ENCODE measurements around the gene GIMAP2. TPM values are rescaled to one million over a fixed set of nuclear protein-coding genes. Genes with fewer than 3 reads are reported as not detected.

The GIMAP2 gene
- total RNA-seq, 3 donors from 2014 or later: 9.2 to 18.2 (median 10.7) TPM

GRCh38 chr7:150719960-150720891, 34.7 kb downstream of the GIMAP2 start:
- TF ChIP-seq POLR2AphosphoS5 (IDR thresholded peaks at IDR 0.05) (no peak), POLR2A (IDR thresholded peaks at IDR 0.05) (no peak), CTCF (IDR thresholded peaks at IDR 0.05) (no peak)
- no peaks in the 10 kb centered on the region for H3K9me3 ChIP-seq
- H3K27ac ChIP-seq: peak overlapping the region in 1 of 2 donors; percentile 19
- H3K4me3 ChIP-seq: no peak overlapping the region
- H3K27me3 ChIP-seq: no peaks in the 10 kb centered on the region
- intact Hi-C loops (cut with DNase I; ENCODE audit: low total_unique reads): no loop called here
- no peaks in the 10 kb centered on the region for H3K36me3 ChIP-seq
- no peak for DNase-seq (ENCODE audit: low spot score in 2 of 2)
- H3K4me1 ChIP-seq: no peaks in the 10 kb centered on the region

GRCh38 chr7:150721970-150722373, 36.5 kb downstream of the GIMAP2 start:
- H3K36me3 ChIP-seq: no peaks in the 10 kb centered on the region
- H3K4me3 ChIP-seq: peak overlapping the region in 1 of 3 donors; percentile 25
- peaks cover 0 to 5% of the 10 kb centered on the region in 2 donors for H3K9me3 ChIP-seq
- no peaks in the 10 kb centered on the region for H3K27me3 ChIP-seq
- TF ChIP-seq POLR2AphosphoS5 (IDR thresholded peaks at IDR 0.05): no peak
- TF ChIP-seq CTCF (IDR thresholded peaks at IDR 0.05): no peak
- no peak for TF ChIP-seq POLR2A (IDR thresholded peaks at IDR 0.05)
- intact Hi-C loops (cut with DNase I; ENCODE audit: low total_unique reads): no loop called here
- peak overlapping the region in 1 of 2 donors; percentile 81 for H3K27ac ChIP-seq
- H3K4me1 ChIP-seq: no peaks in the 10 kb centered on the region
- DNase-seq (ENCODE audit: low spot score in 2 of 2): no peak

- no peaks in the 10 kb centered on the region for H3K4me1 ChIP-seq
- intact Hi-C loops (cut with DNase I; ENCODE audit: low total_unique reads): no loop called here
- TF ChIP-seq CTCF (IDR thresholded peaks at IDR 0.05) (no peak), POLR2A (IDR thresholded peaks at IDR 0.05) (no peak), POLR2AphosphoS5 (IDR thresholded peaks at IDR 0.05) (no peak)
- peak overlapping the region in 1 of 3 donors; percentile 25 for H3K4me3 ChIP-seq
- DNase-seq (ENCODE audit: low spot score in 2 of 2): no peak
- peaks cover 0 to 5% of the 10 kb centered on the region in 2 donors for H3K9me3 ChIP-seq
- no peaks in the 10 kb centered on the region for H3K36me3 ChIP-seq
- no peaks in the 10 kb centered on the region for H3K27me3 ChIP-seq
- H3K27ac ChIP-seq: peak overlapping the region in 1 of 2 donors; percentile 81
These were observed 37.0 kb downstream of the GIMAP2 start for GRCh38 chr7:150722431-150722931.

- H3K27me3 ChIP-seq: no peaks in the 10 kb centered on the region
- TF ChIP-seq POLR2A (IDR thresholded peaks at IDR 0.05) (no peak), CTCF (IDR thresholded peaks at IDR 0.05) (no peak), POLR2AphosphoS5 (IDR thresholded peaks at IDR 0.05) (no peak)
- H3K4me3 ChIP-seq: no peak overlapping the region
- no peak for DNase-seq (ENCODE audit: low spot score in 2 of 2)
- H3K4me1 ChIP-seq: no peaks in the 10 kb centered on the region
- intact Hi-C loops (cut with DNase I; ENCODE audit: low total_unique reads): no loop called here
- H3K27ac ChIP-seq: no peak overlapping the region
- H3K36me3 ChIP-seq: no peaks in the 10 kb centered on the region
- peaks cover 0 to 15% of the 10 kb centered on the region in 2 donors for H3K9me3 ChIP-seq
These were observed 38.0 kb downstream of the GIMAP2 start for GRCh38 chr7:150723467-150723866.

- no peaks in the 10 kb centered on the region for H3K4me1 ChIP-seq
- H3K4me3 ChIP-seq: no peak overlapping the region
- intact Hi-C loops (cut with DNase I; ENCODE audit: low total_unique reads): no loop called here
- H3K27me3 ChIP-seq: no peaks in the 10 kb centered on the region
- no peaks in the 10 kb centered on the region for H3K36me3 ChIP-seq
- H3K27ac ChIP-seq: no peak overlapping the region
- DNase-seq (ENCODE audit: low spot score in 2 of 2): no peak
- peaks cover 0 to 21% of the 10 kb centered on the region in 2 donors for H3K9me3 ChIP-seq
- TF ChIP-seq POLR2AphosphoS5 (IDR thresholded peaks at IDR 0.05) (no peak), POLR2A (IDR thresholded peaks at IDR 0.05) (no peak), CTCF (IDR thresholded peaks at IDR 0.05) (no peak)
These were observed 41.9 kb downstream of the GIMAP2 start for GRCh38 chr7:150727381-150727780.
